Lung (tissue), 12 donors: ENCODE measurements around the gene TMEM144. TPM values are rescaled to one million over a fixed set of nuclear protein-coding genes. Genes with fewer than 3 reads are reported as not detected.
"Not testable (repeated sequence)": the region's sequence is repeated elsewhere in the genome, so short reads cannot be mapped to it uniquely, and the experiment has no call there.

ENCODE experiments used
- ATAC-seq: fragments of 200-7000 bp; cut with Tn5 transposase; one replicate; pipeline ENCODE4 v1.9.1; 2020; ENCODE audit warnings: moderate number of reproducible peaks; ENCODE audit not compliant: insufficient read depth, low FRiP score
- DNase-seq, 3 donors: peaks; one replicate each; pipeline ENCODE4 v3.0.0-alpha.2; 2013 to 2017
- H3K27ac ChIP-seq, 2 donors: one replicate each; pipeline ENCODE4 v1.5.1; 2013; ENCODE audit warnings: mild to moderate bottlenecking in 2 of 2, moderate library complexity in 2 of 2, control low read depth in 1 of 2, inconsistent platforms in 1 of 2, low read depth in 1 of 2, low read length in 1 of 2
- H3K27me3 ChIP-seq, 3 donors: one replicate each; pipeline ENCODE4 v1.5.1; 2013; ENCODE audit warnings: low read length in 2 of 3; ENCODE audit not compliant: control insufficient read depth in 3 of 3, insufficient read depth in 3 of 3
- H3K36me3 ChIP-seq, 4 donors: one replicate each; pipeline ENCODE4 v1.5.1; 2013; ENCODE audit warnings: low read length in 4 of 4, mild to moderate bottlenecking in 1 of 4, moderate library complexity in 1 of 4; ENCODE audit not compliant: control insufficient read depth in 4 of 4, insufficient read depth in 4 of 4
- H3K4me1 ChIP-seq, 5 donors: one replicate each; pipeline ENCODE4 v1.5.1; 2013; ENCODE audit warnings: low read length in 5 of 5, mild to moderate bottlenecking in 2 of 5, moderate library complexity in 1 of 5; ENCODE audit not compliant: control insufficient read depth in 5 of 5, insufficient read depth in 5 of 5
- H3K4me3 ChIP-seq: one replicate; pipeline ENCODE4 v1.5.1; 2013; ENCODE audit warnings: mild to moderate bottlenecking, control low read depth, moderate library complexity
- H3K9ac ChIP-seq, 2 donors: one replicate each; pipeline ENCODE4 v1.5.1; 2013; ENCODE audit warnings: low read length in 2 of 2, control low read depth in 1 of 2; ENCODE audit not compliant: insufficient read depth in 1 of 2
- H3K9me3 ChIP-seq, 4 donors: one replicate each; pipeline ENCODE4 v1.5.1; 2013; ENCODE audit warnings: low read length in 3 of 4, mild to moderate bottlenecking in 1 of 4, moderate library complexity in 1 of 4; ENCODE audit not compliant: control insufficient read depth in 4 of 4, insufficient read depth in 3 of 4
- WGBS, 2 donors: extraction: QIAGEN DNeasy Blood & Tissue Kit; methylation state at CpG; one replicate each; pipeline ENCODE4 v1.1.7; 2013; 5-methylcytosine and 5-hydroxymethylcytosine counted together
- polyA plus RNA-seq, 2 donors: library from polyadenylated mRNA; stranded (reverse); fragments of 200-250 nt; gene quantifications; one replicate each; pipeline ENCODE4 v1.2.1, GENCODE V29; 2013
- total RNA-seq, 2 donors: library from RNA; depleted of rRNA in 1 of 2; stranded (reverse); fragments of >200 nt in 1 of 2; gene quantifications; one replicate each; pipeline ENCODE4 v1.2.1, GENCODE V29; 2014 to 2021
- TF ChIP-seq, protein P1 (sequence below): IDR thresholded peaks from 2 replicates; pipeline ENCODE4 v1.5.1; 2012; ENCODE audit warnings: mild to moderate bottlenecking; ENCODE audit errors: control extremely low read depth, extremely low read depth
- donor health status: control.
- donor health status: control.
- donor health status: Bipolar disorder and iron deficiency.
- donor health status: healthy.
- donor health status: DM: yes; HTN: yes; CAD: no.

TMEM144 gene
- total and polyA plus RNA-seq, 4 donors = 3.7 to 17.3 (median 11.6) TPM

DNA sequence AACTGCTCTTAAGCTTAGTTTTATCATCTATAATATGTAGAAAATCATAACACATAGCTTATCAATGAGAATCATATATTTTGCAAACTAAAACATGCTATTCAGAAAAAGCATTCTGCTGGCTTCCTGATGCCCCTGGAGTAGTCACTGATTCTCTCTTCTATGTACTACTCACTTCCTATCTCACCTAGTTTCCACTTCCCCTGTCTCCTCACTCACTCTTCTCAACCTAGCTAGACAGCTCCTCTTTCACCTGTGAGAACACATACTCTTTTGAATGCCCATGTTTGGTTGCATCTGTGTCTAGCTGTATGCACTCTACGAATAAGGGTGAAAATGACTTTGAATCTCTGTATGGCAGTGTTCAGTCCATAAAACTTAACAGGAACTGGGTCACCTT, 9.3 kb downstream of the TMEM144 start:
- H3K9me3 ChIP-seq = no peaks in the 10 kb centered on the region
- peaks cover 0 to 5% (median 0%) of the 10 kb centered on the region in 5 donors for H3K4me1 ChIP-seq
- no peaks in the 10 kb centered on the region for H3K27me3 ChIP-seq
- DNase-seq = no peak
- H3K27ac ChIP-seq = no peak overlapping the region
- no peak for ATAC-seq
- peaks cover 0 to 15% (median 2%) of the 10 kb centered on the region in 4 donors for H3K36me3 ChIP-seq
- 84 to 90% methylated on average over 1 of the region's 1 CpG for WGBS, 2 donors
- no peak overlapping the region for H3K9ac ChIP-seq
- TF ChIP-seq, protein P1, sequence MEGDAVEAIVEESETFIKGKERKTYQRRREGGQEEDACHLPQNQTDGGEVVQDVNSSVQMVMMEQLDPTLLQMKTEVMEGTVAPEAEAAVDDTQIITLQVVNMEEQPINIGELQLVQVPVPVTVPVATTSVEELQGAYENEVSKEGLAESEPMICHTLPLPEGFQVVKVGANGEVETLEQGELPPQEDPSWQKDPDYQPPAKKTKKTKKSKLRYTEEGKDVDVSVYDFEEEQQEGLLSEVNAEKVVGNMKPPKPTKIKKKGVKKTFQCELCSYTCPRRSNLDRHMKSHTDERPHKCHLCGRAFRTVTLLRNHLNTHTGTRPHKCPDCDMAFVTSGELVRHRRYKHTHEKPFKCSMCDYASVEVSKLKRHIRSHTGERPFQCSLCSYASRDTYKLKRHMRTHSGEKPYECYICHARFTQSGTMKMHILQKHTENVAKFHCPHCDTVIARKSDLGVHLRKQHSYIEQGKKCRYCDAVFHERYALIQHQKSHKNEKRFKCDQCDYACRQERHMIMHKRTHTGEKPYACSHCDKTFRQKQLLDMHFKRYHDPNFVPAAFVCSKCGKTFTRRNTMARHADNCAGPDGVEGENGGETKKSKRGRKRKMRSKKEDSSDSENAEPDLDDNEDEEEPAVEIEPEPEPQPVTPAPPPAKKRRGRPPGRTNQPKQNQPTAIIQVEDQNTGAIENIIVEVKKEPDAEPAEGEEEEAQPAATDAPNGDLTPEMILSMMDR = no peak
- H3K4me3 ChIP-seq = no peak overlapping the region

DNA sequence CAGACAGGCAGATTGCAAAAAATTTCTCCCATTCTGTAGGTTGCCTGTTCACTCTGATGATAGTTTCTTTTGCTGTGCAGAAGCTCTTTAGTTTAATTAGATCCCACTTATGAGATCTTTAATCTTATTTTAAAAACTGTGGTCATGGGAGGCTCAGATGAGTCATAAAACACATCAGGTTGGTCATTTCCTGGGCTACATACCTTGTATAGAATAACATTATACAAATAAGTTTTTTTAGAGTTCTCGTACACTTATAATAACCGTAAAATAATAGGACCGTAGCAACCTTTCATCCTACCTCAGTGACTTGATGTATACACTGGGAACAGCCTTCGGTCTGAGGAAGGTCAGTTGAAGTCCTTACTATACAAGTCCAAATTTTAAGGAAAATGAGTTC, 14.0 kb downstream of the TMEM144 start:
- H3K27ac ChIP-seq, H3K4me1 ChIP-seq, H3K9ac ChIP-seq, H3K4me3 ChIP-seq, H3K27me3 ChIP-seq, H3K9me3 ChIP-seq, DNase-seq, ATAC-seq: not testable (repeated sequence)
- peaks cover 0 to 15% (median 2%) of the 10 kb centered on the region in 4 donors for H3K36me3 ChIP-seq
- 98 to 99% methylated on average over 4 of the region's 4 CpGs for WGBS, 2 donors

DNA sequence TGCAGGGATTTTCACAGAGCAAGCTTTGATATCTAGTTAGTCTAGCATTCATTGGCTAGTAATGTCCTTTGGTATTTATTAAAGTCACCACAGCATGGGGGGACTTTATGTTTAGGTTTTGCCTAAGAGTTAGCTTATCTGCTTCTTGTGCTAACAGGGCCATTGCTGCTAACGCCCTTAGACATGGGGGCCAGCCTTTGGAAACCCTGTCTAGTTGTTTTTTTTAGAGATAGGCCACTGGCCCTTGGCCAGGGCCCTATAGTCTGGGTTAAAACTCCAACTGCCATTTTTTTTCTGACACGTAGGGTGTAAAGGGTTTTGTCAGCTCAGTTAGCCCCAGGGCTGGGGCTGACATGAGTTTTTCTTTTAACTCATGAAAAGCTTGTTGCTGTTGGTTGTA, 14.7 kb downstream of the TMEM144 start:
- H3K4me1 ChIP-seq, H3K27ac ChIP-seq, DNase-seq, H3K9me3 ChIP-seq, H3K27me3 ChIP-seq, ATAC-seq, H3K4me3 ChIP-seq, H3K9ac ChIP-seq: not testable (repeated sequence)
- peaks cover 0 to 10% (median 2%) of the 10 kb centered on the region in 4 donors for H3K36me3 ChIP-seq
- WGBS, 2 donors = 82 to 87% methylated on average over 2 of the region's 2 CpGs

DNA sequence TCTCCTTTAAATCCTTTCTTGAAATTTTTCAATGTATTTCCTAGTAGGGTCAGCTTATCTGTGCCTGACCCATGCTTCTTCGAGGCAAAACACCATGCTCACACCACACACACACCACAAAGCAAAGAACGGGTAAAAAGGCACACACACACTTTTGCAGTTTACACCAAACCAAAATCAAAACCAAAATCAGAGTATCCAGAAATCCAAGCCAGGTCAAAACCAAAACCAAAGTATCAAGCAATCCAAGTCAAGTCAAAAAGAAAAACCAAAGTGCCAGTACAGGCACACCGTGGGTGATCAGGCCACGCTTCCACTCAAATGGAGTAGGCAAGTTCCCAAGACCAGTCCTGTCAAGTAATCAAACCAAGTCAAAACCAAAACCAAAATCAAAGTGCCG, 17.6 kb downstream of the TMEM144 start:
- not testable (repeated sequence) for H3K36me3 ChIP-seq, H3K27ac ChIP-seq, H3K9me3 ChIP-seq, H3K4me3 ChIP-seq, H3K4me1 ChIP-seq, H3K27me3 ChIP-seq, DNase-seq, H3K9ac ChIP-seq, ATAC-seq
- WGBS, 2 donors = 95 to 97% methylated on average over 5 of the region's 5 CpGs

DNA sequence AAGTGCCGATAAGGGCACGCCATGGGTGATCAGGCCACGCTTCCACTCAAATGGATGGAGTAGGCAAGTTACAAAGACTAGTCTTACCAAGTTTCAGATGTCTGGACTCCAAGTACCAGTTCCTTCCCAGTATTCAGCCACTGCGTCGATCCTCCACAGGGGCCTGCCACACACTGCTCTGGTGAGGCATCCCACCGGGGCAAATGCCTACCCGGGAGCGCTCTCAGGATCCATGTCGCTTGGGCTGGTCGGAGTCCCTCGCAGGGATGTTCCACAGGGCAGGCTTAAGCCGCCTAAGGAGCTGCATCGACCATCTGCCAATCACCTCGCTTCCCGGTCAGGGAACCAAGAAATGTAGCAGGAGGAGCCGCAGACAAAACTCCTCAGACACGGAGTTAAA, 18.1 kb downstream of the TMEM144 start:
- H3K27ac ChIP-seq, H3K36me3 ChIP-seq, DNase-seq, H3K9me3 ChIP-seq, H3K9ac ChIP-seq, H3K4me1 ChIP-seq, ATAC-seq, H3K4me3 ChIP-seq, H3K27me3 ChIP-seq: not testable (repeated sequence)
- 93 to 95% methylated on average over 17 of the region's 17 CpGs for WGBS, 2 donors
